Upper lobe of left lung (tissue), 6 donors: ENCODE data around the gene TREH. TPM values are rescaled to one million over a fixed set of nuclear protein-coding genes. Genes with fewer than 3 reads are reported as not detected.

Source experiments
- ATAC-seq, 2 donors: fragments of 200-7000 bp; cut with Tn5 transposase; one replicate each; pipeline ENCODE4 v1.9.1; 2022; ENCODE audit warnings: mild to moderate bottlenecking in 2 of 2, moderate library complexity in 2 of 2; ENCODE audit not compliant: low FRiP score in 2 of 2
- DNase-seq, 2 donors: peaks; one replicate each; pipeline ENCODE4 v3.0.0-alpha.2; 2019 to 2020
- H3K27ac ChIP-seq, 4 donors: fragments of 200-600 bp; sonication (generic); one replicate each; pipeline ENCODE4 v1.5.1; 2016 to 2019
- H3K27me3 ChIP-seq, 4 donors: fragments of 200-600 bp; sonication (generic); one replicate each; pipeline ENCODE4 v1.5.1; 2017 to 2019
- H3K36me3 ChIP-seq, 4 donors: fragments of 200-600 bp; sonication (generic); one replicate each; pipeline ENCODE4 v1.5.1; 2016 to 2019
- H3K4me1 ChIP-seq, 4 donors: fragments of 200-600 bp; sonication (generic); one replicate each; pipeline ENCODE4 v1.5.1; 2018 to 2019
- H3K4me3 ChIP-seq, 4 donors: fragments of 200-600 bp; sonication (generic); one replicate each; pipeline ENCODE4 v1.5.1; 2017 to 2019; ENCODE audit warnings: mild to moderate bottlenecking in 2 of 4, moderate library complexity in 1 of 4
- H3K9me3 ChIP-seq, 4 donors: fragments of 200-600 bp; sonication (generic); one replicate each; pipeline ENCODE4 v1.5.1; 2018 to 2019
- CTCF ChIP-seq, 6 experiments: fragments of 450-650 bp in 4 of 6; fragments of 200-600 bp in 2 of 6; sonication (generic) in 2 of 6; IDR thresholded peaks; one replicate each; pipeline ENCODE4 v1.5.1; 2016 to 2019; ENCODE audit warnings: antibody characterized with exemption in 6 of 6
- EP300 ChIP-seq, 4 donors: sonication (generic); formaldehyde crosslinking; IDR thresholded peaks; one replicate each; pipeline ENCODE4 v1.5.1; 2017; ENCODE audit warnings: antibody characterized with exemption in 4 of 4, control low read depth in 2 of 4
- POLR2A ChIP-seq, 4 donors: fragments of 450-650 bp; IDR thresholded peaks; one replicate each; pipeline ENCODE4 v1.5.1; 2016 to 2017; ENCODE audit warnings: antibody characterized with exemption in 4 of 4, mild to moderate bottlenecking in 2 of 4
- POLR2AphosphoS5 ChIP-seq, 2 donors: sonication (generic); formaldehyde crosslinking; IDR thresholded peaks; one replicate each; pipeline ENCODE4 v1.5.1; 2017; ENCODE audit warnings: antibody characterized with exemption in 2 of 2
- WGBS, 2 donors: methylation state at CpG; one replicate each; pipeline ENCODE4 v1.1.5; 2017 to 2018; 5-methylcytosine and 5-hydroxymethylcytosine counted together
- total RNA-seq, 6 donors: library from RNA; depleted of rRNA in 4 of 6; stranded (reverse); fragments of >200 nt in 4 of 6; gene quantifications; one replicate each; pipeline versions ENCODE4 v1.1.0 to v1.2.1, GENCODE V29; 2016 to 2021
- donor health status: DM: no; HTN: no; CAD: no; lungs with moderate emphysema.
- donor health status: DM: no; HTN: yes; CAD: no; lungs with severe emphysema.

TREH gene
- total RNA-seq, 6 donors from 2014 or later, result 0.17 to 1.0 (median 0.89) TPM; not detected in 3

- ATAC-seq, result no peak
- no peaks in the 10 kb centered on the region for H3K4me1 ChIP-seq
- H3K9me3 ChIP-seq, result no peaks in the 10 kb centered on the region
- TF ChIP-seq CTCF (IDR thresholded peaks at IDR 0.05) (no peak), POLR2AphosphoS5 (IDR thresholded peaks at IDR 0.05) (no peak), POLR2A (IDR thresholded peaks at IDR 0.05) (no peak), EP300 (IDR thresholded peaks at IDR 0.05) (no peak)
- 78 to 80% methylated on average over 3 of the region's 3 CpGs for WGBS, 2 donors
- no peak overlapping the region for H3K27ac ChIP-seq
- no peak for DNase-seq
- H3K4me3 ChIP-seq, result no peak overlapping the region
- peaks cover 0 to 99% (median 79%) of the 10 kb centered on the region in 4 donors for H3K36me3 ChIP-seq
- no peaks in the 10 kb centered on the region for H3K27me3 ChIP-seq
Observed at GRCh38 chr11:118646393-118646792, 33.1 kb downstream of the TREH start.

GRCh38 chr11:118645066-118645715, 34.3 kb downstream of the TREH start:
- DNase-seq, result peak in 1 of 2 donors; percentile 71
- Histone ChIP-seq H3K4me1 (no peaks in the 10 kb centered on the region), H3K27ac (no peak overlapping the region), H3K4me3 (no peak overlapping the region), H3K27me3 (no peaks in the 10 kb centered on the region), H3K9me3 (no peaks in the 10 kb centered on the region), H3K36me3 (peaks cover 0 to 99% (median 72%) of the 10 kb centered on the region in 4 donors)
- ATAC-seq, result no peak
- WGBS, 2 donors, result 93 to 95% methylated on average over 22 to 23 of the region's 24 CpGs
- TF ChIP-seq POLR2AphosphoS5 (IDR thresholded peaks at IDR 0.05), result no peak
- TF ChIP-seq CTCF (IDR thresholded peaks at IDR 0.05), result no peak
- no peak for TF ChIP-seq POLR2A (IDR thresholded peaks at IDR 0.05)
- TF ChIP-seq EP300 (IDR thresholded peaks at IDR 0.05), result no peak

- Histone ChIP-seq H3K27me3 (no peaks in the 10 kb centered on the region), H3K9me3 (no peaks in the 10 kb centered on the region), H3K4me1 (no peaks in the 10 kb centered on the region), H3K36me3 (peaks cover 0 to 99% (median 72%) of the 10 kb centered on the region in 4 donors), H3K27ac (no peak overlapping the region), H3K4me3 (no peak overlapping the region)
- peak in 1 of 2 donors; percentile 64 for DNase-seq
- no peak for ATAC-seq
- TF ChIP-seq POLR2AphosphoS5 (IDR thresholded peaks at IDR 0.05), result no peak
- TF ChIP-seq POLR2A (IDR thresholded peaks at IDR 0.05), result no peak
- no peak for TF ChIP-seq CTCF (IDR thresholded peaks at IDR 0.05)
- TF ChIP-seq EP300 (IDR thresholded peaks at IDR 0.05), result no peak
- WGBS, 2 donors, result 94 to 95% methylated on average over 10 of the region's 10 CpGs
Observed at GRCh38 chr11:118644496-118644895, 35.0 kb downstream of the TREH start.

- Histone ChIP-seq H3K4me3 (no peak overlapping the region), H3K36me3 (peaks cover 0 to 99% (median 74%) of the 10 kb centered on the region in 4 donors), H3K4me1 (no peaks in the 10 kb centered on the region), H3K27ac (no peak overlapping the region), H3K9me3 (no peaks in the 10 kb centered on the region), H3K27me3 (no peaks in the 10 kb centered on the region)
- TF ChIP-seq POLR2A (IDR thresholded peaks at IDR 0.05) (no peak), CTCF (IDR thresholded peaks at IDR 0.05) (no peak), POLR2AphosphoS5 (IDR thresholded peaks at IDR 0.05) (no peak), EP300 (IDR thresholded peaks at IDR 0.05) (no peak)
- WGBS, 2 donors, result 98% methylated on average over 7 of the region's 7 CpGs; no CpG with 5 or more reads in 1 of the 2 donors
- ATAC-seq, result no peak
- peak in 1 of 2 donors; percentile 45 for DNase-seq
Observed at GRCh38 chr11:118643995-118644345, 35.5 kb downstream of the TREH start.
